Hepatocyte (in vitro differentiated cells): ENCODE data around the gene SPOCK2.

Experiments used
- CTCF ChIP-seq: fragments of 200-600 bp; sonication (generic); IDR thresholded peaks from 2 replicates; pipeline ENCODE4 v1.5.1; 2016; ENCODE audit warnings: antibody characterized with exemption, mild to moderate bottlenecking; ENCODE audit not compliant: poor library complexity
- EZH2 ChIP-seq: fragments of 200-600 bp; sonication (generic); IDR thresholded peaks from 2 replicates; pipeline ENCODE4 v1.6.1; 2016; ENCODE audit warnings: antibody characterized with exemption, mild to moderate bottlenecking, borderline replicate concordance
- EZH2phosphoT487 ChIP-seq: fragments of 200-600 bp; sonication (generic); IDR thresholded peaks from one replicate; pipeline ENCODE4 v1.6.1; 2018; ENCODE audit warnings: antibody characterized with exemption, mild to moderate bottlenecking, low read depth, moderate library complexity; ENCODE audit not compliant: unreplicated experiment, severe bottlenecking

GRCh38 chr10:72086466-72087391 lies 1.6 kb downstream of the SPOCK2 start:
- TF ChIP-seq EZH2 = no peak
- TF ChIP-seq CTCF = no peak
- no peak for TF ChIP-seq EZH2phosphoT487
